ENCODE measurements around the gene PRTG. TPM values are rescaled to one million over a fixed set of nuclear protein-coding genes. Genes with fewer than 3 reads are reported as not detected.

The PRTG gene
- total RNA-seq, 1 donor, result 4.7 TPM

DNA sequence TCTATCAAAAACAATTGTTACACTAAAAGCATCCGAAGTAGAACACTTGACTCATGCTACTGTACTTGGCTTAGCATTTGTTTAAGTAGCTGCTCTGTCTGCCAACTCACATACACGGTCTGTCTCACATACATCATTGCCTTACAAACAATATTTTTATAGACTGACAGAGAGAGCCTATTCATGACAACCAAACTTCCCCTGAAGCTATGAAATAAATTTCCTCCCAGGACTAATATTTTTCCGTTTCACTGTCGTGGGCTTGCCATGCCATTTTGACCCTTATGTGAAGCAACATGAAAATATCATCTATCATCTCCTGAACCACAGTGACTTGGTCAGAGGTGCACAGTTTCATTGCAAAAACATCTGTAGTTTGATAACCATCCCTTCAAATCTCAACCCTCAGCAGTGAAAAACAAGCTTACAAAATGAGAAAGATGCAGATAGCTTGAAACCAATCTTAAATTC is 88.4 kb downstream of the PRTG start:
- no peaks in the 10 kb centered on the region for H3K36me3 ChIP-seq (ENCODE audit: insufficient read depth, low read length)
- H3K27me3 ChIP-seq (ENCODE audit: insufficient read depth, low read length), result no peaks in the 10 kb centered on the region
- no peaks in the 10 kb centered on the region for H3K9me3 ChIP-seq (ENCODE audit: low read depth, low read length)
- H3K4me3 ChIP-seq (ENCODE audit: insufficient read depth, low read length), result no peak overlapping the region
- no peak overlapping the region for H3K4me2 ChIP-seq (ENCODE audit: insufficient read depth, low read length)
- DNase-seq (ENCODE audit: insufficient read length, low spot score, missing footprints), result no peak
- no peak overlapping the region for H3K27ac ChIP-seq (ENCODE audit: low read depth, low read length)
- TF ChIP-seq, protein P1, sequence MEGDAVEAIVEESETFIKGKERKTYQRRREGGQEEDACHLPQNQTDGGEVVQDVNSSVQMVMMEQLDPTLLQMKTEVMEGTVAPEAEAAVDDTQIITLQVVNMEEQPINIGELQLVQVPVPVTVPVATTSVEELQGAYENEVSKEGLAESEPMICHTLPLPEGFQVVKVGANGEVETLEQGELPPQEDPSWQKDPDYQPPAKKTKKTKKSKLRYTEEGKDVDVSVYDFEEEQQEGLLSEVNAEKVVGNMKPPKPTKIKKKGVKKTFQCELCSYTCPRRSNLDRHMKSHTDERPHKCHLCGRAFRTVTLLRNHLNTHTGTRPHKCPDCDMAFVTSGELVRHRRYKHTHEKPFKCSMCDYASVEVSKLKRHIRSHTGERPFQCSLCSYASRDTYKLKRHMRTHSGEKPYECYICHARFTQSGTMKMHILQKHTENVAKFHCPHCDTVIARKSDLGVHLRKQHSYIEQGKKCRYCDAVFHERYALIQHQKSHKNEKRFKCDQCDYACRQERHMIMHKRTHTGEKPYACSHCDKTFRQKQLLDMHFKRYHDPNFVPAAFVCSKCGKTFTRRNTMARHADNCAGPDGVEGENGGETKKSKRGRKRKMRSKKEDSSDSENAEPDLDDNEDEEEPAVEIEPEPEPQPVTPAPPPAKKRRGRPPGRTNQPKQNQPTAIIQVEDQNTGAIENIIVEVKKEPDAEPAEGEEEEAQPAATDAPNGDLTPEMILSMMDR (IDR thresholded peaks at IDR 0.05; ENCODE audit: extremely low read depth, low read depth, low read length), result no peak
- H4K20me1 ChIP-seq (ENCODE audit: insufficient read depth, low read length), result no peaks in the 10 kb centered on the region
- H3K4me1 ChIP-seq (ENCODE audit: insufficient read depth, low read length), result peaks cover 2% of the 10 kb centered on the region
- H2AFZ ChIP-seq (ENCODE audit: low read length), result no peak overlapping the region
- H3K79me2 ChIP-seq (ENCODE audit: insufficient read depth, low read length), result no peaks in the 10 kb centered on the region

DNA sequence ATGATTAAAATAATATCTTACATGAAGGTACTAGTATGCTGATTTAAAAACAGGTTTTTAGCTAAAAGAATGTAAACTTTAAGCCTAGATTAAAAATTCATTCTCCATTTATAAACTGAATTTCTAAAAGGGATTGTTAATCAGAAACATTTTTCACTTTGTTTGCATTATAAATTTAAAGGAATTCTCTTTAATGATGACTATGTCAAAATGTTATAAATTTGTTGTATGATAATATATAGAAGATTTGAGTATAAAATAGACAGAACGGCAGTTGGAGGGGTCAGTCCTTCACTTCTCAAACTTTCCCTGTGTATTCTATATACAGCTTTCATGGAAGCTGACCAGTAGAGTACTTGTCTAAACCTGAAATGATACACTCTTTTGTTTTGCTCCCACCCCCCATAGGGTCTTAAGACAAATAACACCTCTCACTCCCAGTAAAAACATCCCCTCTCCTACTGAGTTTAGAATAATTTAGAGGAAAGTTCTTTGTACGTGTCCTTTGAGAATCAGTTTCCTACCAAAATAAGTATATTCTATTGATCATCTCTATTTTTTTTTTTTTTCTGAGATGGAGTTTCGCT is 90.0 kb downstream of the PRTG start:
- peaks cover 9% of the 10 kb centered on the region for H3K4me1 ChIP-seq (ENCODE audit: insufficient read depth, low read length)
- no peaks in the 10 kb centered on the region for H4K20me1 ChIP-seq (ENCODE audit: insufficient read depth, low read length)
- H3K27ac ChIP-seq (ENCODE audit: low read depth, low read length), result no peak overlapping the region
- TF ChIP-seq, protein P1 (IDR thresholded peaks at IDR 0.05; ENCODE audit: extremely low read depth, low read depth, low read length), result no peak
- H3K9me3 ChIP-seq (ENCODE audit: low read depth, low read length), result no peaks in the 10 kb centered on the region
- H3K36me3 ChIP-seq (ENCODE audit: insufficient read depth, low read length), result no peaks in the 10 kb centered on the region
- no peaks in the 10 kb centered on the region for H3K79me2 ChIP-seq (ENCODE audit: insufficient read depth, low read length)
- no peak overlapping the region for H2AFZ ChIP-seq (ENCODE audit: low read length)
- DNase-seq (ENCODE audit: insufficient read length, low spot score, missing footprints), result no peak
- H3K4me3 ChIP-seq (ENCODE audit: insufficient read depth, low read length), result no peak overlapping the region
- H3K27me3 ChIP-seq (ENCODE audit: insufficient read depth, low read length), result no peaks in the 10 kb centered on the region
- H3K4me2 ChIP-seq (ENCODE audit: insufficient read depth, low read length), result no peak overlapping the region

DNA sequence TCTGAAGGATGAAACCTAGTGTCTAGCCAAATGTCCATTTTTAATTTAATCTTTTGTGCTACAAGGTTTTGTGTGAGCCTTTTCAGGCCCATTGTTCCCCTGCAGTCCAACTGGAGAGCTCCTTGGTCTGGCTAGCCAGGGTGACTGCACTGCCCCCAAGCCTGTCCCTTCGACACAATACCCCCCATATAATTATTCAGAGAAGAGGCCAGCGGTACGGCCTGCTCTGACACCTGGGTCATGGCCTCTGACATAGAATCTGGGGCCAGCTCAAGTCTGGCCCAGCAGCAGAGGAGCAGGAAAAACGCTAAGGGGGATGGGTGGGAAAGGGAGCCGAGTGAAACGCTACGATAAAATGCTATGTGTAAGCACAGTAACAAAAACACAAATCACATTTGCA is 90.6 kb downstream of the PRTG start:
- no peaks in the 10 kb centered on the region for H4K20me1 ChIP-seq (ENCODE audit: insufficient read depth, low read length)
- no peak overlapping the region for H3K27ac ChIP-seq (ENCODE audit: low read depth, low read length)
- no peak overlapping the region for H3K4me2 ChIP-seq (ENCODE audit: insufficient read depth, low read length)
- H3K27me3 ChIP-seq (ENCODE audit: insufficient read depth, low read length), result no peaks in the 10 kb centered on the region
- no peaks in the 10 kb centered on the region for H3K36me3 ChIP-seq (ENCODE audit: insufficient read depth, low read length)
- no peaks in the 10 kb centered on the region for H3K9me3 ChIP-seq (ENCODE audit: low read depth, low read length)
- H3K4me1 ChIP-seq (ENCODE audit: insufficient read depth, low read length), result peaks cover 9% of the 10 kb centered on the region
- H3K79me2 ChIP-seq (ENCODE audit: insufficient read depth, low read length), result no peaks in the 10 kb centered on the region
- DNase-seq (ENCODE audit: insufficient read length, low spot score, missing footprints), result no peak
- H2AFZ ChIP-seq (ENCODE audit: low read length), result no peak overlapping the region
- no peak overlapping the region for H3K4me3 ChIP-seq (ENCODE audit: insufficient read depth, low read length)
- TF ChIP-seq, protein P1 (IDR thresholded peaks at IDR 0.05; ENCODE audit: extremely low read depth, low read depth, low read length), result no peak

DNA sequence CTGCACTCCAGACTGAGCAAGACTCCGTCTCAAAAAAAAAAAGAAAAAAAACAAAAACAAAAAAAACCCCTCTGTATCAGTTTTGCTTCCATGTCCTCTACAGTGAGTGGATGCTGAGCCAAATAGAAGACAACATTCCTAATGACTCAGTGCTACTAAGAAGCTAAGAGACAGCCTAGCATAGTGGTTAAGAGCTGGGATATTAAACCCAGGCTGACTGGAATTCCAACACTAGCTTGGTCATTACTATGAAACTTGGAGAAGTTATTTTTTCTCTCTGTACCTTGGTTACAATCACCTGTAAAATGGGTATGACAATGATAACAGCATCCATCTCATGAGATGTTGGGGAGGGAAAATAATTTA is 93.9 kb downstream of the PRTG start:
- Histone ChIP-seq H3K9me3 (ENCODE audit: low read depth, low read length) (no peaks in the 10 kb centered on the region), H2AFZ (ENCODE audit: low read length) (no peak overlapping the region), H3K36me3 (ENCODE audit: insufficient read depth, low read length) (no peaks in the 10 kb centered on the region), H3K27ac (ENCODE audit: low read depth, low read length) (no peak overlapping the region), H3K4me1 (ENCODE audit: insufficient read depth, low read length) (peaks cover 6% of the 10 kb centered on the region), H3K27me3 (ENCODE audit: insufficient read depth, low read length) (no peaks in the 10 kb centered on the region), H3K4me2 (ENCODE audit: insufficient read depth, low read length) (no peak overlapping the region), H3K79me2 (ENCODE audit: insufficient read depth, low read length) (no peaks in the 10 kb centered on the region), H4K20me1 (ENCODE audit: insufficient read depth, low read length) (no peaks in the 10 kb centered on the region), H3K4me3 (ENCODE audit: insufficient read depth, low read length) (no peak overlapping the region)
- peak; percentile 79 for DNase-seq (ENCODE audit: insufficient read length, low spot score, missing footprints)
- TF ChIP-seq, protein P1 (IDR thresholded peaks at IDR 0.05; ENCODE audit: extremely low read depth, low read depth, low read length), result no peak
